Measurements from ENCODE around the gene EVA1B.

EVA1B gene

GRCh38 chr1:36346741-36347370 lies 23.4 kb upstream of the EVA1B start:
- in situ Hi-C loops (cut with MboI; ENCODE audit: low sequenced_read_pairs) = no loop called here

GRCh38 chr1:36345353-36345752 lies 21.9 kb upstream of the EVA1B start:
- in situ Hi-C loops (cut with MboI; ENCODE audit: low sequenced_read_pairs) = no loop called here

GRCh38 chr1:36344395-36344680 lies 20.9 kb upstream of the EVA1B start:
- in situ Hi-C loops (cut with MboI; ENCODE audit: low sequenced_read_pairs) = no loop called here

GRCh38 chr1:36343651-36344394 lies 20.4 kb upstream of the EVA1B start:
- in situ Hi-C loops (cut with MboI; ENCODE audit: low sequenced_read_pairs) = no loop called here

- in situ Hi-C loops (cut with MboI; ENCODE audit: low sequenced_read_pairs) = no loop called here
These were observed 19.2 kb upstream of the EVA1B start for GRCh38 chr1:36342426-36343185.

GRCh38 chr1:36341626-36342320 lies 18.3 kb upstream of the EVA1B start:
- in situ Hi-C loops (cut with MboI; ENCODE audit: low sequenced_read_pairs) = no loop called here

GRCh38 chr1:36339615-36340014 lies 16.2 kb upstream of the EVA1B start:
- in situ Hi-C loops (cut with MboI; ENCODE audit: low sequenced_read_pairs) = no loop called here

GRCh38 chr1:36339215-36339614 lies 15.8 kb upstream of the EVA1B start:
- in situ Hi-C loops (cut with MboI; ENCODE audit: low sequenced_read_pairs) = no loop called here

- in situ Hi-C loops (cut with MboI; ENCODE audit: low sequenced_read_pairs) = no loop called here
These were observed 14.4 kb upstream of the EVA1B start for GRCh38 chr1:36337830-36338229.

- in situ Hi-C loops (cut with MboI; ENCODE audit: low sequenced_read_pairs) = no loop called here
These were observed 7.5 kb upstream of the EVA1B start for GRCh38 chr1:36330940-36331339.

- in situ Hi-C loops (cut with MboI; ENCODE audit: low sequenced_read_pairs) = no loop called here
These were observed 6.4 kb upstream of the EVA1B start for GRCh38 chr1:36329817-36330216.

GRCh38 chr1:36328713-36329112 lies 5.3 kb upstream of the EVA1B start:
- in situ Hi-C loops (cut with MboI; ENCODE audit: low sequenced_read_pairs) = no loop called here

- in situ Hi-C loops (cut with MboI; ENCODE audit: low sequenced_read_pairs) = no loop called here
These were observed 4.6 kb upstream of the EVA1B start for GRCh38 chr1:36328088-36328480.

- in situ Hi-C loops (cut with MboI; ENCODE audit: low sequenced_read_pairs) = no loop called here
These were observed 4.1 kb upstream of the EVA1B start for GRCh38 chr1:36327421-36328087.

- in situ Hi-C loops (cut with MboI; ENCODE audit: low sequenced_read_pairs) = no loop called here
These were observed 3.1 kb upstream of the EVA1B start for GRCh38 chr1:36326499-36326898.

- in situ Hi-C loops (cut with MboI; ENCODE audit: low sequenced_read_pairs) = no loop called here
These were observed 883 bp upstream of the EVA1B start for GRCh38 chr1:36324353-36324703.

GRCh38 chr1:36322786-36323635 lies 434 bp downstream of the EVA1B start:
- in situ Hi-C loops (cut with MboI; ENCODE audit: low sequenced_read_pairs) = no loop called here

- in situ Hi-C loops (cut with MboI; ENCODE audit: low sequenced_read_pairs) = no loop called here
These were observed 1.2 kb downstream of the EVA1B start for GRCh38 chr1:36322041-36322785.

GRCh38 chr1:36321119-36321951 lies 2.1 kb downstream of the EVA1B start:
- in situ Hi-C loops (cut with MboI; ENCODE audit: low sequenced_read_pairs) = no loop called here

Measured in hTERT RPE-1 (cell line).